ENCODE data around the gene OR5K4.

DNA sequence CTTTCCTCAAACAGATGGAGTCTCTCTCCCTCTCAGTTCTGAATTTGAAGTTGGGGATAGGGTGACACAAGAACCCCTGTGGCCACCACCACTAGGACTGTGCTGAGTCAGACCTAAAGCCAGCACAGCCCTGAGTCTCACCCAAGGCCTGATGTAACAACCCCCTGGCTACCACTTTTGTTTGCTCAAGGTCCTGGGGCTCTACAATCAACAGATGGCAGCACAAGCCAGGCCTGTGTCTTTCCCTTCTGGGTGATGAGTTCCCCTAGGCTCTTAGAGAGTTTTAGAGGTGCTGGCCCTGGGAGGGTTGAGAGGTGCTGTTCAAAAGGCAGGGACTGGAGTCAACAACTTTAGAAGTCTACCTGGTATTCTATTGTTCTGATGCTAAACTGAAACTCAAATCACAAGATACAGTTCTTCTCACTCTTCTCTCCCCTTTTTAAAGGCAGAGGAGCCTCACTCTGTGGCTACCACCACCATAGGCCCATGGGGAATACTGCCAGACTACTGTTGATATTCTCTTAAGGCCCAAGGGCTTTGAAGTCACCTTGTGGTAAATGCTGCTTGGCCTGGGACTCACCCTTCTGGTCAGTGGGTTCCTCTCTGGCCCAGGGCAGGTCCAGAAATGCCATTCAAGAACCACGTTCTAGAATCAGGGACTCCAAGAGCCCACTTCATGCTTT is 6.5 kb downstream of the OR5K4 start:
- TF ChIP-seq CTCF (IDR thresholded peaks at IDR 0.05 in 4 of 5, conservative IDR thresholded peaks at IDR 0.05 in 1 of 5) (no peak), POLR2A (IDR thresholded peaks at IDR 0.05) (no peak)

Measured in gastrocnemius medialis (tissue), 4 donors.